AG10803 (cell line): Measurements from ENCODE around the gene SH3RF3.

ENCODE experiments used
- DNase-seq: peaks from one replicate; pipeline ENCODE4 v3.0.0; 2010; ENCODE audit warnings: low read depth
- H3K4me3 ChIP-seq: 2 replicates; pipeline ENCODE4 v1.5.1; 2011; ENCODE audit warnings: mild to moderate bottlenecking, low read length, control low read depth
- TF ChIP-seq, protein P1 (sequence below): conservative IDR thresholded peaks from 2 replicates; pipeline ENCODE4 v1.5.1; 2011; ENCODE audit warnings: mild to moderate bottlenecking, low read length, control low read depth, inconsistent platforms

Gene SH3RF3

GRCh38 chr2:109498906-109499305, 369.9 kb downstream of the SH3RF3 start:
- DNase-seq, result no peak

GRCh38 chr2:109499566-109499965, 370.6 kb downstream of the SH3RF3 start:
- DNase-seq, result no peak
- TF ChIP-seq, protein P1, sequence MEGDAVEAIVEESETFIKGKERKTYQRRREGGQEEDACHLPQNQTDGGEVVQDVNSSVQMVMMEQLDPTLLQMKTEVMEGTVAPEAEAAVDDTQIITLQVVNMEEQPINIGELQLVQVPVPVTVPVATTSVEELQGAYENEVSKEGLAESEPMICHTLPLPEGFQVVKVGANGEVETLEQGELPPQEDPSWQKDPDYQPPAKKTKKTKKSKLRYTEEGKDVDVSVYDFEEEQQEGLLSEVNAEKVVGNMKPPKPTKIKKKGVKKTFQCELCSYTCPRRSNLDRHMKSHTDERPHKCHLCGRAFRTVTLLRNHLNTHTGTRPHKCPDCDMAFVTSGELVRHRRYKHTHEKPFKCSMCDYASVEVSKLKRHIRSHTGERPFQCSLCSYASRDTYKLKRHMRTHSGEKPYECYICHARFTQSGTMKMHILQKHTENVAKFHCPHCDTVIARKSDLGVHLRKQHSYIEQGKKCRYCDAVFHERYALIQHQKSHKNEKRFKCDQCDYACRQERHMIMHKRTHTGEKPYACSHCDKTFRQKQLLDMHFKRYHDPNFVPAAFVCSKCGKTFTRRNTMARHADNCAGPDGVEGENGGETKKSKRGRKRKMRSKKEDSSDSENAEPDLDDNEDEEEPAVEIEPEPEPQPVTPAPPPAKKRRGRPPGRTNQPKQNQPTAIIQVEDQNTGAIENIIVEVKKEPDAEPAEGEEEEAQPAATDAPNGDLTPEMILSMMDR, result no peak
- H3K4me3 ChIP-seq, result no peak overlapping the region

More at GRCh38 chr2:109498906-109499305, 369.9 kb downstream of the SH3RF3 start:
- H3K4me3 ChIP-seq, result no peak overlapping the region
- TF ChIP-seq, protein P1, result no peak

DNA sequence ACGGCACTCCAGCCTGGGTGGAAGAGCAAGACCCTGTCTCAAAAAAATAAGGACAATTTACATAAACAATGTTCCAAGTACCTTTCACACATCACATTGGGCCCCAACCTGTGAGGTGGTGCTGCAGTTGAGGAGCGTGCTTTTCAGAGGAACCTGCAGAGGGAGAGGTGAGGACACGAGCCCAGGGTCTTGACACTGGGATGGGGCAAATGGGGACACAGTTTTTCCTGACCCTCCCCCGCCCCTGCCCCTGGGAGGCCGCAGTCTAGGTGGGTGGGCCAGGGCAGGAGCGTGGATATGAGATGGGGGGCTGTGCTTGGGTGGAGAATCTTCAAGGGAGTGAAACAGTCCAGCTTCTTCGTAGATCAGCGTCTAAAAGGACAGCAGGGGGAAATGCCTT, 371.9 kb downstream of the SH3RF3 start:
- H3K4me3 ChIP-seq, result no peak overlapping the region
- TF ChIP-seq, protein P1, result no peak
- DNase-seq, result no peak

- TF ChIP-seq, protein P1, result no peak
- no peak overlapping the region for H3K4me3 ChIP-seq
- no peak for DNase-seq
Measured at GRCh38 chr2:109501461-109501860, 372.5 kb downstream of the SH3RF3 start.

DNA sequence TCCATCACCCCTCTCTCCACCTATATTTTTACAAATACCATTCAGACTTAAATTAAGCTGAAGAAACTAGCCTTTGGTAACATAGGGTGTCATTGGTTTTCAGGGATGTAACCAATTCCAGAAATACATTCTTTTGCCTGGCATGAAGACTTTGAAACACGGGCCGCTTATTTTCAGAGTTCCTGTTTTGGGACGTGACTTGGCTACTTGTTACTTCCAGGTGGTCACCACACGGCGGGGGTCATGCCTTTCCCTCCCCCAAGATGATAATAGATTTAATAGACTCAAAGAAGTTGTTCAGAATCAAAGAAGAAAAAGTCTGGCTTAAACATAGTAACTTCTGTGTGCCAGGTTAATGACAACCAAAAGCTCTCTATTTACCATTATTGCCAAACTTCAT, 374.2 kb downstream of the SH3RF3 start:
- DNase-seq, result no peak
- TF ChIP-seq, protein P1, result no peak
- H3K4me3 ChIP-seq, result no peak overlapping the region

- no peak overlapping the region for H3K4me3 ChIP-seq
- no peak for DNase-seq
Measured at GRCh38 chr2:109507217-109507616, 378.2 kb downstream of the SH3RF3 start.

DNA sequence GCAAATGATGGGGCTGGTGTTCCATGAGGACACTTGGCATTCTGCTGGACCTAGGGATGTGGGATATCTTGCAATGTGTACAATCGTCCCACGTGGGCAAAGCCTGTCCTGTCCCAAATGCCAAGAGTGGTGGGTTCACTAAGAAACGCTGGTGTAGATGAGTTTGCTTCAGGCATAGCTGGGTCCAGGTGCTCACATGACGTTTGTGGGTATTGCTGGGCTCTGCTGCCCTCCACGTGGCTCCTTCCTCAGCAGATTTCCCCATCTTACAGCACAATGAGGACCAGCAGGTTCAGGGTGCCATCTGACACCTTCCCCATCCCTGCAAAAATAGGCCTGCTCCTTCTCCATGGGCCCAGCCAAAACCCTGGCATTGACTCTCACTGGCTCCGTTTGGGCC, 378.8 kb downstream of the SH3RF3 start:
- TF ChIP-seq, protein P1, result no peak
- DNase-seq, result no peak
- no peak overlapping the region for H3K4me3 ChIP-seq

More at GRCh38 chr2:109507217-109507616, 378.2 kb downstream of the SH3RF3 start:
- TF ChIP-seq, protein P1, result no peak
